ENCODE results near the gene SHF.
"Not testable (repeated sequence)": the region's sequence is repeated elsewhere in the genome, so short reads cannot be mapped to it uniquely, and the experiment has no call there.

Gene SHF, protein sequence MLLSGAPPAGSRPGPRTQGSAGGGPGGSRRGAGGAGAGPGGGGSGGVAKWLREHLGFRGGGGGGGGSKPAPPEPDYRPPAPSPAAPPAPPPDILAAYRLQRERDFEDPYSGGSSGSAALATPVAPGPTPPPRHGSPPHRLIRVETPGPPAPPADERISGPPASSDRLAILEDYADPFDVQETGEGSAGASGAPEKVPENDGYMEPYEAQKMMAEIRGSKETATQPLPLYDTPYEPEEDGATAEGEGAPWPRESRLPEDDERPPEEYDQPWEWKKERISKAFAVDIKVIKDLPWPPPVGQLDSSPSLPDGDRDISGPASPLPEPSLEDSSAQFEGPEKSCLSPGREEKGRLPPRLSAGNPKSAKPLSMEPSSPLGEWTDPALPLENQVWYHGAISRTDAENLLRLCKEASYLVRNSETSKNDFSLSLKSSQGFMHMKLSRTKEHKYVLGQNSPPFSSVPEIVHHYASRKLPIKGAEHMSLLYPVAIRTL

DNA sequence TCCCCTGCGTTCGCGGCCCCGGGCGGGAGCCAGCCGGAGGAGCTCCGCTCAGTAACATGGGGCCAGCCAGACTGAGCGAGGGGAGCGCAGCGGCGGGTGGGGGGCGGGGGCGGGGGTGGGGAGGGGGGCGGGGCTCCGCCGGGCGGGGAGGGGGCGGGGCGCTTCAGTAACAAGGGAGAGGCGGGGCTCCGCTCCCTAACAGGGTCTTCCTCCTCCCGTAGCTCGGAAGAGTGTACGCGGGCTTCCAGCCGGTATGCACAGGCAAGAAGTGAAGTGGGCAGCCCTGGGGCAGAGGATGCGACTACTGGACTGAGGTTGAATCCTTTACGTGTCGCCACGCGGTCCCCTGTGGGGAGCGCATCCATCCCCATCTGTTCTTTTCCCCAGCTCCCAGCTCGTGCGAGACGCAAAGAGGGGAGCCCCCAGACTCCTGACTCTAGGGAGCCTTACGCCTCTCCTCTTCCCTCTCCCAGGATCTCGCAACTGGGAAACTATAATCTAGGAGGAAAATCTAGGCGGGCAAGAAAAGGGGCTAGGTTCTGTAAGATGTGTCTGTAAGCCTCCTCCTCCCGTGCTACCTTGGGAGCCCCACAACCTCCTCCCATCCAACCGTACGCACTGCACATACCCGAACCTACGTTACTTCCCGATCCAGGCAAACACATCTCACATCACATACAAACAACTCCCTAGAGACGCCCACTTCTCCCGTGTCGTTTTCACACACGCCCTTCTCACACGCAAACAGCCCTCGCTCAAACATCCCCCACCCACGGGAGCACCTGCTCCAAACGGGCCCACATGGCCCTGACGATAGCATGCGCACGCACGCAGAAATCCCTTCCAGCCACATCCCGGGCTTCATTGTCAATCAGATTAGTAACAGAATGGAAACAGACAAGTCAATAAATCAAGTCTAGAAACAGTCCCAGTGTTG lies at the start of gene SHF:
TSS of gene SHF (minus strand) at position 73 of the 937 bp plus-strand sequence. CDS start at position 58, 15 bp downstream.
- Histone ChIP-seq H3K36me3 (ENCODE audit: control insufficient read depth, insufficient read depth, low read length) (no peaks in the 10 kb centered on the region), H3K9ac (ENCODE audit: low read depth, low read length) (peak within 1 kb of the TSS; percentile 18), H3K27me3 (ENCODE audit: control insufficient read depth, insufficient read depth, low read length) (peaks cover 31% of the 10 kb centered on the region), H3K4me3 (ENCODE audit: low read depth, low read length) (peak within 1 kb of the TSS; percentile 80), H3K9me3 (ENCODE audit: control insufficient read depth, insufficient read depth, low read length) (no peaks in the 10 kb centered on the region), H3K4me1 (ENCODE audit: control insufficient read depth, insufficient read depth, low read length) (peaks cover 18% of the 10 kb centered on the region), H3K27ac (ENCODE audit: low read depth, low read length) (peak within 1 kb of the TSS; percentile 21)

DNA sequence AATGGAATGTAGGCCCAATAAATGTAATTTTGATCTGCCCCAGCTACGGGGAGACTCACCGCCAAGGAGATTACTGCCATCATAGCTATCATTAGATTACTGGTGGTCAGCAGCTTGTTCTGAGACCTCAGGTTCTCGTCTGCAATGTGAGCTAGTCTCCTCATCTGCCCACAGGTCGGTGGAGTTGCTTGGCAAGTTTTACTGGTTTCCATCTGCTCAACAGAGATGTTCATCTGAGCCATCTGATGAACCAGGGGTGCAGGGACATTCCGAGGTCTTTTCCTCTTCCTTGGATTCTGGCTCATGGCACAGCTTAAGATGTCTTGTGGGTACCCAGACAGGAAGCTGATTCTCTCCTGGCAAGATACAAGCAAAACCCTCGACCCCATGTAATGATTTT lies 49.0 kb upstream of the SHF start:
- H3K27ac ChIP-seq (ENCODE audit: low read depth, low read length); H3K36me3 ChIP-seq (ENCODE audit: control insufficient read depth, insufficient read depth, low read length); H3K4me1 ChIP-seq (ENCODE audit: control insufficient read depth, insufficient read depth, low read length); H3K27me3 ChIP-seq (ENCODE audit: control insufficient read depth, insufficient read depth, low read length); H3K4me3 ChIP-seq (ENCODE audit: low read depth, low read length); H3K9ac ChIP-seq (ENCODE audit: low read depth, low read length): not testable (repeated sequence)
- H3K9me3 ChIP-seq (ENCODE audit: control insufficient read depth, insufficient read depth, low read length) = peaks cover 40% of the 10 kb centered on the region

DNA sequence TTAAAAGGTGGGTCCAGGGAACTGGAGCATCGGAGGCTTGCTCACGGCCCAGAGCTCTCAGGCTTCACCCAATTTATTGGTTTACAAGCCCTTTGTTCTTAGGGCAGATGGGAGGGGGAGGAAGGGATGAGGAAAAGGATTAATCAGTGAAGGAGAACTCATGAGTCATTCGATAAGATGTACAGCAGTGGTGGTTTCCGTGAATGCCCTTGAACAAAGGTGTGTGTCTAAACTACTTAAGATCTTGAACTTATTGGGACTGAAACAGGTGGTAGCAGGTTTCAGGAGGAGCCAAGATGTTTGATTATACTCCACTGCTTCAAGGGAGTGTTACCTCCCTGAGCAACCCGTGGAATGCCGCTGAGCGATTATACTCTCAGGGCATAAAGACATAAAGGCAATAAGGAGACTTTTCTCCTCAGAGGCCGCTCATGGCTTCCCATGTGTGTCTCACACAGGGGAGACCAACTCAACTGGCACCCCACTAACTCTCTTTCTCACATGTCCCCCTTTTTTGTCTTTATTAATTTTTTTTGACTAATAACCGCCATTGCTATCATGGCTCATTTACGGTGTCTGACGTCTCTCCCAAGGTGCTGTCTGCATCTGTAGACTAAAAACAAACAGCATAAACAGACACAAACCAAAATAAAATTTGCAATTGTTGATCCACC lies 46.9 kb upstream of the SHF start:
- Histone ChIP-seq H3K4me1 (ENCODE audit: control insufficient read depth, insufficient read depth, low read length) (no peaks in the 10 kb centered on the region), H3K27me3 (ENCODE audit: control insufficient read depth, insufficient read depth, low read length) (no peaks in the 10 kb centered on the region), H3K36me3 (ENCODE audit: control insufficient read depth, insufficient read depth, low read length) (no peaks in the 10 kb centered on the region), H3K9me3 (ENCODE audit: control insufficient read depth, insufficient read depth, low read length) (peaks cover 22% of the 10 kb centered on the region), H3K27ac (ENCODE audit: low read depth, low read length) (no peak overlapping the region), H3K4me3 (ENCODE audit: low read depth, low read length) (no peak overlapping the region), H3K9ac (ENCODE audit: low read depth, low read length) (no peak overlapping the region)

DNA sequence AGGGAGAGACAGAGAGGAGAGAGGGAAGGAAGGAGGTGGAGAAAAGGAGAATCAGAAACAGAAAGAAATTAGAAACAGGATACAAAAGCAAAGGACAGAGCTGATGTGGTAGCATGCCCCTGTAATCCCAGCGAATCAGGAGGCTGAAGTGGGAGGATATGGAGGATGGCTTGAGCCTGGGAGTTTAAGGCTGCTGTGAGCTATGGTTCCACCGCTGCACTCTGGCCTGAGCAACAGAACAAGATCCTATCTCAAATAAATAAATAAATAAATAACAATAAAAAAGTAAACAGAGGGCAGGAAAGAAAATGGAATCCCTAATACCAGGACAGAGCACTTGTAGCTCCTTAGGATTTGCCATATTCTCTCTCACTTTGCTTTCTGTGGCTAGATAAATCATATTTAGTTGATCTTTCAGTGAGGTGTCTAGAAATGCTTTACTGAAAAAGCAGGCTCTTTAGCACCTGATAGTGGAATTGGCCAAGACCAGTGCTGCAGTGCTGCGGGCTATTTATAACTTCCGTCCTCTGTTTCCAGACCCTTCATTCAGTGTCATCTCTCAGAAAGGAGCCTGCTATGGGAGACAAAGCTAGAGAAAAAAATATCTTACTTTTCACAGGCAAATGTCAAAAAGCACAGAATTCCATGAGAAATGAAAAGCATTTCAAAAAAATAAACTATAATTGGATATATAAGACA lies 44.2 kb upstream of the SHF start:
- Histone ChIP-seq H3K4me1 (ENCODE audit: control insufficient read depth, insufficient read depth, low read length) (no peaks in the 10 kb centered on the region), H3K9ac (ENCODE audit: low read depth, low read length) (no peak overlapping the region), H3K9me3 (ENCODE audit: control insufficient read depth, insufficient read depth, low read length) (peaks cover 12% of the 10 kb centered on the region), H3K36me3 (ENCODE audit: control insufficient read depth, insufficient read depth, low read length) (no peaks in the 10 kb centered on the region), H3K4me3 (ENCODE audit: low read depth, low read length) (no peak overlapping the region), H3K27me3 (ENCODE audit: control insufficient read depth, insufficient read depth, low read length) (no peaks in the 10 kb centered on the region), H3K27ac (ENCODE audit: low read depth, low read length) (no peak overlapping the region)

DNA sequence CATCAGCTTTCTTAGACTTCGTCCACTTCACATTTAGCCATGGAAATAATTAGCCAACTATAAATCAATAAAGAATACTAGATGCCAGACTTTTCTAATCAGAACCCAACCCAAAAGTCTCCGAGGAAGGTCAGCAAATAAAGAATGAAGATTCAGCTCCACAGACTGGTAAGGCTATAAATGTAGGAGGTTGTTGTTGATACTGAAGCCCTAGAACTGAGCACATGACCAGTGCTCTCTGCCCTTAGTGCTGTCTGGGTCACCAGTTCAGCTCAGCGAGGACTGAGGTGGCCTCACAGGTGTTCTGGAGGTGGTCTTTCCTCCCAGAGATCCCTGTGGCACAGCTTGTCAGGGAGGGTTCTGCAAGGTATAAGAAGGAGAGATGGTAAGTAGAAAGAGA lies 43.4 kb upstream of the SHF start:
- Histone ChIP-seq H3K27ac (ENCODE audit: low read depth, low read length) (no peak overlapping the region), H3K4me3 (ENCODE audit: low read depth, low read length) (no peak overlapping the region), H3K4me1 (ENCODE audit: control insufficient read depth, insufficient read depth, low read length) (no peaks in the 10 kb centered on the region), H3K9ac (ENCODE audit: low read depth, low read length) (no peak overlapping the region), H3K9me3 (ENCODE audit: control insufficient read depth, insufficient read depth, low read length) (peaks cover 12% of the 10 kb centered on the region), H3K27me3 (ENCODE audit: control insufficient read depth, insufficient read depth, low read length) (no peaks in the 10 kb centered on the region), H3K36me3 (ENCODE audit: control insufficient read depth, insufficient read depth, low read length) (no peaks in the 10 kb centered on the region)

DNA sequence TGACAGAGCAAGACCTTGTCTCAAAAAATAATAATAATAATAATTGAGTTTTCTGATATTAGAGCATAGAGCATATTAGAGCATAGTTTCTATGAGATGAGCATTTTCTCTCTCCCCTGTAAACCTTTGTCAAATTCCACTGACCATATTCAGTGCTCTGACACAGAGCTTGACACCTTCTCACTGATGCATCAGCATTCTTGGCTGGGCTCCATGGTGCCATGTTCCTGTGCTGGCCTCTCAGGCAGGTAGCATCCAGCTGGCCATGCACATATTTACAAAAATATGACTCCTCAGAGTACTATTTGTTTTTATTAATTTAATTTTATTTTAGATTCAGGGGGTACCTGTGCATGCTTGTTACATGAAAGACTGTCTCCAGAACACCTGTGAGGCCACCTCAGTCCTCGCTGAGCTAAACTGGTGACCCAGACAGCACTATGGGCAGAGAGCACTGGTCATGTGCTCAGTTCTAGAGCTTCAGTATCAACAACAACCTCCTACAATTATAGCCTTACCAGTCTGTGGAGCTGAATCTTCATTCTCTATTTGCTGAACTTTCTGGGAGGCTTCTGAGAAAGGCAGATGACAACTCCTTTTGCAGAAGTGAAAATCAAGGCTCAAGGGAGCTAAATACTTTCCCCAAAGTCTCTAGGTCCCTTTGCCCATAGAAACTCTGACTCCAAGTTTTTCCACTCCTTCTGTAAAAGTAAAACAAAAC lies 42.6 kb upstream of the SHF start:
- no peaks in the 10 kb centered on the region for H3K36me3 ChIP-seq (ENCODE audit: control insufficient read depth, insufficient read depth, low read length)
- no peak overlapping the region for H3K27ac ChIP-seq (ENCODE audit: low read depth, low read length)
- H3K9ac ChIP-seq (ENCODE audit: low read depth, low read length) = no peak overlapping the region
- no peaks in the 10 kb centered on the region for H3K27me3 ChIP-seq (ENCODE audit: control insufficient read depth, insufficient read depth, low read length)
- no peaks in the 10 kb centered on the region for H3K4me1 ChIP-seq (ENCODE audit: control insufficient read depth, insufficient read depth, low read length)
- H3K9me3 ChIP-seq (ENCODE audit: control insufficient read depth, insufficient read depth, low read length) = peaks cover 12% of the 10 kb centered on the region
- H3K4me3 ChIP-seq (ENCODE audit: low read depth, low read length) = no peak overlapping the region

DNA sequence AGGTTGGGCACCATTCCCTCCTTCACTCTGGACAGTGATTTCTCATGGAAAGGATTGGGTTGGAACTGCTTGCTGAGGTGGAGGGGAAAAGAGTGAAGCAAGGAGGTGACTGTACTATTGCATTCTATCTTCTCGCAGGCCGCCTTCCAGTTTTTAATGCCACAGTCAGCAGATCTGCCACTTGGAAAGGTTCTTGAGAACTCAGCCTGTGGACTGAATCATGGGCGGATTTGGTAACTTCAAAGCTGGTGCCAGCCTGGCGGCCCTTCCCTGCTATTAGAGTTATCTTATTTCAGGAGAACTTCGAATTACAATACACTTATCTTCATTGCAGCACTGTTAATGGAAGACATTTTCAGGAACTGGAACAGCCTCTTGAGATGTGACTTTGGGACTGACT lies 41.2 kb upstream of the SHF start:
- Histone ChIP-seq H3K9me3 (ENCODE audit: control insufficient read depth, insufficient read depth, low read length) (peaks cover 12% of the 10 kb centered on the region), H3K9ac (ENCODE audit: low read depth, low read length) (no peak overlapping the region), H3K36me3 (ENCODE audit: control insufficient read depth, insufficient read depth, low read length) (no peaks in the 10 kb centered on the region), H3K27me3 (ENCODE audit: control insufficient read depth, insufficient read depth, low read length) (no peaks in the 10 kb centered on the region), H3K4me1 (ENCODE audit: control insufficient read depth, insufficient read depth, low read length) (no peaks in the 10 kb centered on the region), H3K27ac (ENCODE audit: low read depth, low read length) (no peak overlapping the region), H3K4me3 (ENCODE audit: low read depth, low read length) (no peak overlapping the region)

DNA sequence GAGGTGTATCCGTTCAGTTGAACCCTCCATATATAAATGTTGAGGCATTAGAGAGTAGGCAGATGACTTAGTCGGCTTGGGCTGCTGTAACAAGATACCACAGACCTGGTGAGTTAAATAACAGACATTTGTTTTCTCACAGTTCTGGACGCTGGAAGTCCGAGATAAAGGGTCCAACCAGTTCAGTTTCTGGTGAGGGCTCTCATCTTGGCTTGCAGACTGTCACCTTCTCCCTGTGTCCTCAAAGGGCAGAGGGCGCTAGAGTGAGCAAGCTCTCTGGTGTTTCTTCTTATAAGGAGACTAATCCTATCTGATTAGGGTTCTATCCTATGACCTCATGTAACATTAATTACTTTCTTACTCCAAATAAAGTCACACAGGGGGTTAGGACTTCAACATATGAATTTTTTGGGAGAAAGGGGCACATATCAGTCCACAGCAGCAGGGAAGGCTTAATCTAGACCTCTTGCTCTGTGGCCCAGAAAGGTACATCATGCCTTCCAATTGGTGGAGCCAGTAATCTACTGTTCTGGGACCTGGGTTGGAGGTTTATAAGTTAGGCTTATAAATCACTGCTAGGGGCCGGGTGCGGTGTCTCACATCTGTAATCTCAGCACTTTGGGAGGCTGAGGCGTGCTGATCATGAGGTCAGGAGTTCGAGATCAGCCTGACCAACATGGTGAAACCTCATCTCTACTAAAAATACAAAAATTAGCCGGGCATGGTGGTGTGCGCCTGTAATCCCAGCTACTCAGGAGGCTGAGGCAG lies 37.9 kb upstream of the SHF start:
- H3K27ac ChIP-seq (ENCODE audit: low read depth, low read length) = no peak overlapping the region
- no peak overlapping the region for H3K4me3 ChIP-seq (ENCODE audit: low read depth, low read length)
- no peaks in the 10 kb centered on the region for H3K9me3 ChIP-seq (ENCODE audit: control insufficient read depth, insufficient read depth, low read length)
- H3K9ac ChIP-seq (ENCODE audit: low read depth, low read length) = no peak overlapping the region
- H3K36me3 ChIP-seq (ENCODE audit: control insufficient read depth, insufficient read depth, low read length) = no peaks in the 10 kb centered on the region
- H3K27me3 ChIP-seq (ENCODE audit: control insufficient read depth, insufficient read depth, low read length) = no peaks in the 10 kb centered on the region; the same call in 1 of the 2 replicates
- no peaks in the 10 kb centered on the region for H3K4me1 ChIP-seq (ENCODE audit: control insufficient read depth, insufficient read depth, low read length)

DNA sequence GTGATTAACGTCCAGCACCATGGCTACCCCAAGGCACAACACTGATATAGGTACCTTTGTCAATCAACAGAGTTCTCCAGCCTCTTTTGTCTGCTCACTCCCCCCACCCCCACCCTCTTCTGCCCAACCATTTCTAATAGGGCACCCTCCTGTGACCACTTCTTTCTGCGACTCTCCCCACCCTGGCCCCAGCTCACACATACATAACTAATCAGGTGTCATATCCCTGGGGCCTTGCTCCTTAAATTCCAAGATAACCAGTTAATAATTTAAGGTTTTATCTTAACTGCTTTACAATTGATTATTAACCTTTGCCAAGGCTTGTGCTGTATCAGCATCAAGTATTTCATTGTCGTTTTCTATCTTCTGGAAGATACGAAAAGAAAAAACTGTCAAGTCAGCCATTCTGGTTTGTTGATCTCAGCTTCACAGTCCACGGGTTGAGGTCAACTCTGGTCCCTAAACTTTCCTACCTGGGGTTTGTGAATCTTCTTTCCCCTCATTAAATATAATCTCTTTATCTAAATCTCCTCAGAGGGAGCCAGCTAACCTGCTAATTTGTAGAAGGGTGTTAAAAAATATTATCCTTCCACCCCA lies 37.0 kb upstream of the SHF start:
- no peaks in the 10 kb centered on the region for H3K9me3 ChIP-seq (ENCODE audit: control insufficient read depth, insufficient read depth, low read length)
- H3K9ac ChIP-seq (ENCODE audit: low read depth, low read length) = no peak overlapping the region
- H3K27ac ChIP-seq (ENCODE audit: low read depth, low read length) = peak overlapping the region; percentile 35
- H3K36me3 ChIP-seq (ENCODE audit: control insufficient read depth, insufficient read depth, low read length) = no peaks in the 10 kb centered on the region
- H3K4me1 ChIP-seq (ENCODE audit: control insufficient read depth, insufficient read depth, low read length) = no peaks in the 10 kb centered on the region
- H3K27me3 ChIP-seq (ENCODE audit: control insufficient read depth, insufficient read depth, low read length) = no peaks in the 10 kb centered on the region; the same call in 1 of the 2 replicates
- no peak overlapping the region for H3K4me3 ChIP-seq (ENCODE audit: low read depth, low read length)

Measured in HUES48 (cell line).